Lung (tissue), 12 donors: ENCODE data around the gene COMP. TPM values are rescaled to one million over a fixed set of nuclear protein-coding genes. Genes with fewer than 3 reads are reported as not detected.
A peak's percentile ranks its signal among the peaks of the same experiment; 100 is the strongest.

Experiments
- ATAC-seq: fragments of 200-7000 bp; cut with Tn5 transposase; one replicate; pipeline ENCODE4 v1.9.1; 2020; ENCODE audit warnings: moderate number of reproducible peaks; ENCODE audit not compliant: insufficient read depth, low FRiP score
- DNase-seq, 3 donors: peaks; one replicate each; pipeline ENCODE4 v3.0.0-alpha.2; 2013 to 2017
- H3K27ac ChIP-seq, 2 donors: one replicate each; pipeline ENCODE4 v1.5.1; 2013; ENCODE audit warnings: mild to moderate bottlenecking in 2 of 2, moderate library complexity in 2 of 2, control low read depth in 1 of 2, inconsistent platforms in 1 of 2, low read depth in 1 of 2, low read length in 1 of 2
- H3K27me3 ChIP-seq, 3 donors: one replicate each; pipeline ENCODE4 v1.5.1; 2013; ENCODE audit warnings: low read length in 2 of 3; ENCODE audit not compliant: control insufficient read depth in 3 of 3, insufficient read depth in 3 of 3
- H3K36me3 ChIP-seq, 4 donors: one replicate each; pipeline ENCODE4 v1.5.1; 2013; ENCODE audit warnings: low read length in 4 of 4, mild to moderate bottlenecking in 1 of 4, moderate library complexity in 1 of 4; ENCODE audit not compliant: control insufficient read depth in 4 of 4, insufficient read depth in 4 of 4
- H3K4me1 ChIP-seq, 5 donors: one replicate each; pipeline ENCODE4 v1.5.1; 2013; ENCODE audit warnings: low read length in 5 of 5, mild to moderate bottlenecking in 2 of 5, moderate library complexity in 1 of 5; ENCODE audit not compliant: control insufficient read depth in 5 of 5, insufficient read depth in 5 of 5
- H3K4me3 ChIP-seq: one replicate; pipeline ENCODE4 v1.5.1; 2013; ENCODE audit warnings: mild to moderate bottlenecking, control low read depth, moderate library complexity
- H3K9ac ChIP-seq, 2 donors: one replicate each; pipeline ENCODE4 v1.5.1; 2013; ENCODE audit warnings: low read length in 2 of 2, control low read depth in 1 of 2; ENCODE audit not compliant: insufficient read depth in 1 of 2
- H3K9me3 ChIP-seq, 4 donors: one replicate each; pipeline ENCODE4 v1.5.1; 2013; ENCODE audit warnings: low read length in 3 of 4, mild to moderate bottlenecking in 1 of 4, moderate library complexity in 1 of 4; ENCODE audit not compliant: control insufficient read depth in 4 of 4, insufficient read depth in 3 of 4
- WGBS, 2 donors: extraction: QIAGEN DNeasy Blood & Tissue Kit; methylation state at CpG; one replicate each; pipeline ENCODE4 v1.1.7; 2013; 5-methylcytosine and 5-hydroxymethylcytosine counted together
- polyA plus RNA-seq, 2 donors: library from polyadenylated mRNA; stranded (reverse); fragments of 200-250 nt; gene quantifications; one replicate each; pipeline ENCODE4 v1.2.1, GENCODE V29; 2013
- total RNA-seq, 2 donors: library from RNA; depleted of rRNA in 1 of 2; stranded (reverse); fragments of >200 nt in 1 of 2; gene quantifications; one replicate each; pipeline ENCODE4 v1.2.1, GENCODE V29; 2014 to 2021
- TF ChIP-seq, protein P1 (sequence below): IDR thresholded peaks from 2 replicates; pipeline ENCODE4 v1.5.1; 2012; ENCODE audit warnings: mild to moderate bottlenecking; ENCODE audit errors: control extremely low read depth, extremely low read depth
- donor health status: control.
- donor health status: control.
- donor health status: Bipolar disorder and iron deficiency.
- donor health status: healthy.
- donor health status: DM: yes; HTN: yes; CAD: no.

Gene COMP
- total and polyA plus RNA-seq, 4 donors: 1.7 to 3.5 (median 2.4) TPM; not detected in 1

DNA sequence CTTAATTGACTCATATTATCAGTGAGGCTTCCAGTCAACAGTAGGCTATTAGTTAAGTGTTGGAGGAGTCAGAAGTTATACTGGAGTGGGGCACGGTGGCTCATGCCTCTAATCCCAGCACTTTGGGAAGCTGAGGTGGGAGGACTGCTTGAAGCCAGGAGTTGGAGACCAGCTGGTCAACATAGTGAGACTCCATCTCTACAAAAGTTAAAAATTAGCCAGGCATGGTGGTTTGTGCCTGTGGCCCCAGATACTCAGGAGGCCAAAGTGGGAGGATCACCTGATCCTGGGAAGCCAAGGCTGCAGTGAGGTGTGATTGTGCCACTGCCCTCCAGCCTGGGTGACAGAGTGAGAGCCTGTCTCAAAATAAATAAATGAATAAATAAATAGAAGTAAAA lies 53.2 kb downstream of the COMP start:
- no peaks in the 10 kb centered on the region for H3K27me3 ChIP-seq
- no peak for ATAC-seq
- H3K9me3 ChIP-seq: no peaks in the 10 kb centered on the region
- no peak overlapping the region for H3K27ac ChIP-seq
- H3K36me3 ChIP-seq: no peaks in the 10 kb centered on the region
- H3K4me3 ChIP-seq: no peak overlapping the region
- WGBS, 2 donors: 75 to 95% methylated on average over 1 of the region's 1 CpG
- peaks cover 0 to 33% (median 21%) of the 10 kb centered on the region in 5 donors for H3K4me1 ChIP-seq
- H3K9ac ChIP-seq: no peak overlapping the region
- TF ChIP-seq, protein P1, sequence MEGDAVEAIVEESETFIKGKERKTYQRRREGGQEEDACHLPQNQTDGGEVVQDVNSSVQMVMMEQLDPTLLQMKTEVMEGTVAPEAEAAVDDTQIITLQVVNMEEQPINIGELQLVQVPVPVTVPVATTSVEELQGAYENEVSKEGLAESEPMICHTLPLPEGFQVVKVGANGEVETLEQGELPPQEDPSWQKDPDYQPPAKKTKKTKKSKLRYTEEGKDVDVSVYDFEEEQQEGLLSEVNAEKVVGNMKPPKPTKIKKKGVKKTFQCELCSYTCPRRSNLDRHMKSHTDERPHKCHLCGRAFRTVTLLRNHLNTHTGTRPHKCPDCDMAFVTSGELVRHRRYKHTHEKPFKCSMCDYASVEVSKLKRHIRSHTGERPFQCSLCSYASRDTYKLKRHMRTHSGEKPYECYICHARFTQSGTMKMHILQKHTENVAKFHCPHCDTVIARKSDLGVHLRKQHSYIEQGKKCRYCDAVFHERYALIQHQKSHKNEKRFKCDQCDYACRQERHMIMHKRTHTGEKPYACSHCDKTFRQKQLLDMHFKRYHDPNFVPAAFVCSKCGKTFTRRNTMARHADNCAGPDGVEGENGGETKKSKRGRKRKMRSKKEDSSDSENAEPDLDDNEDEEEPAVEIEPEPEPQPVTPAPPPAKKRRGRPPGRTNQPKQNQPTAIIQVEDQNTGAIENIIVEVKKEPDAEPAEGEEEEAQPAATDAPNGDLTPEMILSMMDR: no peak
- no peak for DNase-seq

DNA sequence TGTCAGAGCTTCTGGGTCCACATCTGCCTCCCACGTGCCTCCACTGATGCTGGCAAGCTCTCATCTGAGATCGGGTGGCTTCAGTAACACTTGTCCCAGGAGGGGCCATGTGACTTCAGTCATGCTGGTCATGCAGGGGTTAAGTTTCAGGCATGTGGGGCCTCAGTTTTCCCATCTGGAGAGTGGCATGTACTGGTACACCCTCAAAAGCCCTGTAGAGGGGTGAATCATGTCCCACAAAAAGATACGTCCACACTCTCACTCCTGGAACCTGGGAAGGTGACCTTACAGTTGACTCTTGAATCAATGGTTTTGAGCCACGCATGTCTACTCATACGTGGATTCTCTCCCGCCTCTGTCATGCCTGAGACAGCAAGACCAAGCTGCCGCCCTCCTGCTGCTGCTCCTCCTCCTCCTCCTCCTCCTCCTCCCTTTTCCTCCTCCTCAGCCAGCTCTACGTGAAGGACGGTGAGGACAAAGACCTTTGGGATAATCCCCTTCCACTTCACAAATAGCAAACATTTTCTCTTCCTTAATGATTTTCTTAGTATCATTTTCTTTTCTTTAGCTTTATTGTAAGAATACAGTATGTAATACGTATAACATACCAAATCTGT lies 53.7 kb downstream of the COMP start:
- Histone ChIP-seq H3K4me1 (peaks cover 0 to 31% (median 16%) of the 10 kb centered on the region in 5 donors), H3K4me3 (no peak overlapping the region), H3K36me3 (no peaks in the 10 kb centered on the region), H3K9me3 (no peaks in the 10 kb centered on the region), H3K27ac (no peak overlapping the region), H3K27me3 (no peaks in the 10 kb centered on the region), H3K9ac (no peak overlapping the region)
- DNase-seq (no peak), ATAC-seq (no peak)
- TF ChIP-seq, protein P1: no peak
- 73 to 89% methylated on average over 10 of the region's 10 CpGs for WGBS, 2 donors

DNA sequence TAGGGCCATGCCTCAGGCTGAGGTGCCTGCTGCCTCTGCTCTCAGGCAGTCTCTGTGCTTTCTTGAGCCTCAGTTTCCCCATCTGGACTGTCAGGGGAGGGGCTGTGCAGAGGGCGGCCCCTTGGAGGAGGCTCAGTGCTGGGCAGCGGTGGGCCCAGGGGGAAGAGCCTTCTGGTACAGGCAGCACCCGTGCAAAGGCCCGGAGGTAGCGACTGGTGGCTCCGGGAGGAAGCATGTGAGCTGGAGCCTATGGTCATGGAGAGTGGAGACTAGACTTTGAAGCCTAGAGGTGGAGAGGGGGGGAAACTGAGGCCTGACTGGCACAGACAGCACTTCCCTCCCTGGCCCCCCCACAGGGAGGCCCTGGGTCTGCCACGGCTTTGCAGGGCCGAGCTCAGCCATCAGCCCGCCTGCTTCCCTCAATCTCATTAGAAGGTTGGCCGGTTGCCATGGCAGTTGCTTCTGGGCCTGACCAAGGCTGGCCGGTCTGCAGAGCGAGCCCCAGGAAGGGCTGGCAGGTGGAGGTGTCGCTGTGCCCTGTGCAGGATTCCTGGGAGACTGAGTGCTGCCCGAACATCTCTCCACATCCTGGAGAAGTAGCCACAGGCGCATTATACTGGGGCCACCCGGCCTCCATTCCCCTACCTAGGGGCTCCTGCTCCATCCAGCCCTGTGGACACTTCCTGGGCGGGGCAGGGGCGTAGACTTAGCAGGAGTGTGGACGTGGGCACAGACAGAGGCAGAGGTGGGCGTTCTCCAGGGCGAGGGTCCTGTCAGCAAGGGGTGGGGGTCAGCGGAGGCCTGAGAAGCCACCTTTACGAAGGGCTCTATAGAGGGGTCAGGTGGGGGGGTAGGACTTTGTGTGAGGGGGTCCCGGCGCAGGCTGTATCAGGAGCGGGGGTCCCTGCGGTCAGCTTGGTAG lies 54.4 kb downstream of the COMP start:
- no peaks in the 10 kb centered on the region for H3K9me3 ChIP-seq
- WGBS, 2 donors: 82 to 90% methylated on average over 27 of the region's 27 CpGs
- H3K27me3 ChIP-seq: no peaks in the 10 kb centered on the region
- no peak overlapping the region for H3K9ac ChIP-seq
- TF ChIP-seq, protein P1: no peak
- peak; percentile 54 to 76 (median 65) for DNase-seq
- peaks cover 0 to 23% (median 11%) of the 10 kb centered on the region in 5 donors for H3K4me1 ChIP-seq
- no peak overlapping the region for H3K27ac ChIP-seq
- no peak overlapping the region for H3K4me3 ChIP-seq
- no peak for ATAC-seq
- no peaks in the 10 kb centered on the region for H3K36me3 ChIP-seq
